CD4-positive, alpha-beta T cell treated with Interleukin-1 beta for 1 hour (primary cell): ENCODE data around the gene CDK19.
"Not testable (repeated sequence)": the region's sequence is repeated elsewhere in the genome, so short reads cannot be mapped to it uniquely, and the experiment has no call there.

Experiments used
- DNase-seq, 2 donors: peaks; one replicate each; pipeline ENCODE4 v3.0.0-alpha.2; 2020 to 2022

CDK19 gene

DNA sequence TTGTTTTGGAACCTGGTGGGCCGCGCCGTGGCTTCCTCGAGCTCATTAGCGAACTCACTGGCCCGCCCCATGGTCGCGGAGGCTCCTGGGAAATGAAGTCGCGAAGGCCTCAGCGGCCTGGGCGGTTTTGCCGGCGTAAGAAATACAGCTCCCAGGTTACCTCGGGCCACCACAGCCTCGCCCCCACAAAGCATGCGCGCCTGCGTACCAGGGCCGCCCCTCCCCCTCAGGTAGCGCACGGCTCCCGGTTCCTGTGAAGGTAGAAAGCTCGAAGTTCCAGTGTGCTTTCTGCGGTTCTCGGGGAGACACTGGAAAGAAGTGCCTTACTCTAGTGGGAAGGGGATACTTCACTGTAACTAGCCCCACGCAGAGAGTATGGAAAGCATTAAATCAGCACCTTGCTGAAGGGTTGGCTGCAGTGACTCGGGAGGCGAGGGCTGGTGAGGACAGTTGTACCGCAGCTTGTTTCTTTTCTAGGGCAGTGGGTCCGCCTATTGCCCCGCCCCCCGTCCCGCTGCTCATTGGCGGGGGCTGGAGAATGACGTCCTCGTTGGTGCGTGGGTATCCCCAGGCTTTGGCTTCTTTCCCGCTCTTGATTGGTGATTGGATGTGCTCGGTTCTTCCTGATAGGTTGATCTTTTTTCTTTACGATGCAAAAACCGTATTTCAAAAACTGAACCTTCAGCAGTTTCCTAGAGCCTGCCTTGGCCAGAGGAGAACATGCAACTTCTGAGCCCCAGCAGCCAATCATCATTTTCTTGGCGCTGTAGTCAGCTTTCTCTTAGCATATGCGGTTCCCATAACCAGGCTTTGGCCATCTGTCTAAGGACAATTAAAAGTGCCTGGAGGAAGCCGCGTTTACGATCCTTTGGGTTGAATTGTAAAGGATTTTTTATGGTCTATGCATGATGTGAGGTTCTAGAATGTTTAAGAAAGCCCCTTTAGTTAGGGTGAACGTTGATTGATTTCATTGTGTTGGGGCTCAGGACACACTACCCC, at the start of gene CDK19:
CDK19 (minus strand) TSS at position 59 of the 999 bp plus-strand sequence. CDS start 333 bp downstream, outside the sequence.
- peak; percentile 99 for DNase-seq

DNA sequence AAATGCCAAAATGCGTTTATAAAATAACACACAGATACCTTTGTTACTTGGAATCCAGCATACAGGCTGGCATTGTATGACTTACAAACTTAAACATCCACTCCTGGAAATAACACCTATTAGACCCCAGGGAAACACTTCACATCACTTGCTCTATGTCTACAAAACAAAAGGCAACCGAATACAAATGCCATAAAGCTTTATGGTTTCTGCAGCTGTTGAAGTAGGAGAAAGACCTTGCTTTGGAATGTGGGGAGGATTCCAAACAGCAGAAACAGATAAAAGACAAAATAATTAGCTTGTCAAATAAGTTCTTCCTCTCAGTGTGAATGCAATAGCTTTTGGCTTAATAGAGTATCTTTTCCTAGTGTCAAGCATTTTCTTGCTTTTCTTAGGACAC, 49.6 kb upstream of the CDK19 start:
- DNase-seq: no peak

DNA sequence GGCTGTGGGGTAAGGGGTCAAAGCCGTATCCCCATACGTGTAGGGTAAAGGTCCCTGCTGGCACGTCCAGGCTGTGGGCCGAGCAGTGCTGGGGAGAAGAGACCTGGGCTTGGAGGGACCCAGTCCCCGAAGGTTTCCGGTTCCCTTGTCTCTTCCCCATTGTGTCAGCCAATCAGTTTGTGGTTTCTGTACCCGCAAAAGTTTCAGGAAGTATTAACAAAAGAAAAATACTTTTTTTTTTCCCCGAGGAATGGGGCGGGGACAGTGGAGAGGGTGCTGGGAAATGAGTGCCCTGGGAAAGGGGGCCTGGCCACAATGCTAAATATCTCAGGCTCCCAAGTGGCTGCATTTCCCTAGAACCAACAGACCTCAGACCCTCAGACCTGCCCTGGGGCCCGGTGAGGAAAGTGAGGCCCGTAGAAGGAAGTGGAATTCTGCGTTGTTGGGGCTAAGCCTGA, 44.1 kb upstream of the CDK19 start:
- peak in 1 of 2 donors; percentile 25 for DNase-seq

DNA sequence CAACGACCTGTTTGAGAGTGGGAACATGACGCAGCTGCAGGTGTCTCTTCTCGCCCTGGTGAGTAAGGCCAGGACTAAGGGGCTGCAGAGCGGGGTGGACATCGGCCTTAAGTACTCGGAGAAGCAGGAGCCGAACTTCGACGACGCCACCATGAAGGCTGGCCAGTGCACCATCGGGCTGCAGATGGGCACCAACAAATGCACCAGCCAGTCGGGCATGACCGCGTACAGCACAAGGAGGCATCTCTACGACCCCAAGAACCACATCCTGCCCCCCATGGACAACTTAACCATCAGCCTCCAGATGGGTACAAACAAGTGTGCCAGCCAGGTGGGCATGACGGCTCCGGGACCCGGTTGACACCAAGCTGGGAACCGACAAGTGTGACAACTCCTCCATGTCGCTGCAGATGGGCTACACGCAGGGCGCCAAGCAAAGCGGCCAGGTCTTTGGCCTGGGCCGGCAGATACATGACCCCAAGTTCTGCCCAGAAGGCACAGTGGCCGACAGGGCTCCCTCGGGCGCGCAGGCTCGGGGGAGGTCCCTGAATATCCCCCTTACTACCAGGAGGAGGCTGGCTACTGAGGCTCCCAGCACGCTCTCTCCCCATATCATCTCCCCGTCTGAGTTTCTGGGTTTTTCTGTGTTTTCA, 43.4 kb upstream of the CDK19 start:
- DNase-seq: no peak

DNA sequence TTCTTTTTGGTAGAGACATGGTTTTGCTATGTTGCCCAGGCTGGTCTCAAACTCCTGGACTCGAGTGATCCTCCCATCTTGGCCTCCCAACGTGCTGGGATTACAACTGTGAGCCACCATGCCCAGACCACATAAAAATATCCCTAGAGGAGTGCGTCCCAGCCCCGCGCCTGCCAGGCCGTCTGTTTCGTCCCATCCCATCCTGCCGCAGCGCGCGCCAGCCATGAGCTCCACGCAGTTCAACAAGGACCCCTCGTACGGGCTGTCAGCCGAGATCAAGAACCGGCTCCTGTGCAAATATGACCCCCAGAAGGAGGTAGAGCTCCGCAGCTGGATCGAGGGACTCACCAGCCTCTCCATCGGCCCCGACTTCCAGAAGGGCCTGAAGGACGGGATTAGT, 42.7 kb upstream of the CDK19 start:
- DNase-seq: no peak

DNA sequence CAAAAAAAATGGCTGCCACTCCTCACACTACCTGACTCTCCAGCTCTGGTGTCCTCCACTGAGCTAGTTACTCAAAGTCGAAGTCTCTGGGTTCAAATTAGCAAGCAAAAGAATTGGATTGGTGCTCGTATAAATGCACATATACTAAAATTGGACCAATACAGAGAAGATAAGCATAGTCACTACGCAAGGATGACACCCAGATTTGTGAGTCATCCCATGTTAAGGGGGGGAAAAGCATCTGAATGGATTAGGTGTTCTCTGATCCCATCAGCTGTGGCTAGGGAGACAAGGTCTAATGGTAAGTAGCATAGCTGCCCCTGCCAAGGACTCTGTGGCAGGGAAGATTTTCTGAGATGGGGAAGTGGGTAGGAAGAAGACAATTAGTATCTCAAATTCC, 41.0 kb upstream of the CDK19 start:
- DNase-seq: no peak

DNA sequence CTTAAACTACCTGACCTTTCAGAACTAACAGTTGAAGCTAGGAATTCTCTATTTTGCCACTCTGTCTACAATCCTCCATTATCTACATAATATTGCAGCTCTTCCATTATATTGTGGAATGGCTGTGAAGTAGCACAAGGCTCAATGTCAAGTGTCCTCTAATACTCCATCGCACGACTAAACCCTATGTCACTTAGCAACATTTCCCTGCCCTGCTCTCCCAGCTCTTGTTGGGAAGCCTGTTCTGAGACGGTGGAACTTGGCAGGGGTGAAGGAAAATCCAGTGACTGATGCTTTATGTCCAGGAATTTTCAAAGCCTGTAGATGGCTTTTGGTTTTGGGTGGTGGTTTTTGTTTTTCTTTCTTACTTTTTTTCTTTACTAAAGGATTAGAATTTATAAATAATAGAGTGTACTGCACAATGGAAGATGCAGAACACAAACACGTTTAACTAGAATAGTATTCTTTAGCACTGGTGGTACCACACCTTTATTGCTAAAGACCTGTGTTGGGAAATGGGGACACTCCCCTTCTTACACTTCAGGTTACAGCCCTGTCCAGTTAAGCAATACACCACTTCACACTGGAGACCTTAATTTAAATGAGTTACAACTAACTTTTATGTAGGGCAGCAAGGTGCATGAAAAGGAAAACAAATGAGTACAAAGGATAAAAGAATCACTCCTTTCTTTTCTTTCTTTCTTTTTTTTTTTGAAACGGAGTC, 38.6 kb upstream of the CDK19 start:
- no peak for DNase-seq

DNA sequence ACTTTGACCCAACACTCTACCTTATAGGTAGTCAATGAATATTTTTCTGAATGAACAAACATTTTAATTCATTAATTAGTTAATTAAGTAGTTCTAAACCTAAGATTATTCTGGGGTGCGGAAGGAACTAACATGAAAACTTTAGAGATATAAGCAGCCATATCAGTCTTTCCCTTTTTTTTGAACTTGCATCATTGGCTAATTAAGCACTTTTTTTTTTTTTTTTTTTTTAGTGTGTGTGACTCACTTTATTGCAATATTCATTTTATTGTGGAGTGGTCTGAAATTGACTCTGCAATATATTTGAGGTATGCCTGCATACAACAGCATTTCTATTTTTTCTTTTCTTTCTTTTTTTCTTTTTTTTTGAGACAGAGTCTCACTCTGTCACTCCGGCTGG, 37.5 kb upstream of the CDK19 start:
- DNase-seq: no peak

DNA sequence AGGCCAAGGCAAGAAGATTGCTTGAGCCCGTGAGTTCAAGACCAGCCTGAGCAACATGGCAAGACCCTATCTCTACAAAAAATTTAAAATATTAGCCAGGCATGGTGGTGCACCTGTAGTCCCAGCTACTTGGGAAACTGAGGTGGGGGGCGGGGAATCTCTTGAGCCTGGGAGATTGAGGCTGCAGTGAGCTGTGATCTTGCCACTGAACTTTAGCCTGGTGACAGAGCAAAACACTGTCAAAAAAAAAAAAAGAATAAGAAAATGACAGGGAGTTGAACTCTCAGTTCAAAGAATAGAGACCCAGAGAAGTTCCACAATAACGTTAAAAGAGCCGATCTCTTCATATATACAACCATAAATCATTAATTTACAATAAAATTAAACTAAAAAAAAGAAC, 34.5 kb upstream of the CDK19 start:
- no peak for DNase-seq

DNA sequence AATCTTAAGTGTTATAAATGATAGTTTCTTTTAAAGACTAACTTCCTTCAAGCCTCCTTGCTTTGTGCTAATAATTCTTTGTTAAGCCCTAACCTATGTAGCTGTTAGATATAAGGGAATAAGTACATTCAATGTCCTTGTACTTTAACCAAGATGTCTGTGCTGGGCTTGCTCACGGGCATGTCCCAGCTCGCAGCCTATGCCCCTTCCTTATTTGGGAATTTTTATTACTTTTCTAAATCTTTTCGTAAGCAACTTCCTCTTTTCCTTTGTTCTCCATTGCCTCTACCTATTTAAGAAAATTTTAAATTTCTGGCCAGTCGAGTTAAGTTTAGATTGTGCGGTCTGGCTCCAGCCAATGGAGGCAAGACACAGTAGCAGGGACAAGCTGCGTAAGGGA, 26.0 kb upstream of the CDK19 start:
- no peak for DNase-seq

DNA sequence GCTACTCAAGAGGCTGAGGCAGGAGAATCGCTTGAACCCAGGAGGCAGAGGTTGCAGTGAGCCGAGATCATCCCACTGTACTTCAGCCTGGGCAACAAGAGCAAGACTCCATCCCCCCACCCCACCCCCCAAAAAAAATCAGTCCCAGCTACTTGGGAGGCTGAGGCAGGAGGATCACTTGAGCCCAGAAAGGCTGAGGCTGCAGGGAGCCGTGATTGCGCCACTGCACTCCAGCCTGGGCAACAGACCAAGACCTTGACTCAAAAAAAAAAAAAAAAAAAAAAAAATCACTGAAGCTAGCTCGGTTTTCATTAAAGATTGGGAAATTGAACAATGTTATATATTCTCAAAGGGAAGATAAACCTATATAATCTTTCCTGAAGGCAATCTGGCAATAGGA, 20.5 kb upstream of the CDK19 start:
- not testable (repeated sequence) for DNase-seq

DNA sequence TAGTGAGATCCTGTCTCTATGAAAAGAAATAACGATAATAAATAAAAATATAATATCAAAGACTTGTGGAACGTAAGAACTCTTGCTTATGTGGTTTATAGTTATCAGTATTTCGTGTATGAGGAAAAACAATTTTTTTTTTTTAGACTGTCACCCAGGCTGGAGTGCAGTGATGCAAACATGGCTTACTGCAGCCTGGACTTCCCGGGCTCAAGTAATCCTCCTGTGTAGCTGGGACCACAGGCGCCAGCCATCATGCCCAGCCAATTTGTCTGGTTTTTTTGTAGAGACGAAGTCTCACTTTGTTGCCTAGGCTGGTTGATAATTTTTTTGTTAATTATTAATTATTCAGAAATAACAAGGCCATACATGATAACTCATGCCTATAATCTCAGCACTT, 18.6 kb upstream of the CDK19 start:
- no peak for DNase-seq

DNA sequence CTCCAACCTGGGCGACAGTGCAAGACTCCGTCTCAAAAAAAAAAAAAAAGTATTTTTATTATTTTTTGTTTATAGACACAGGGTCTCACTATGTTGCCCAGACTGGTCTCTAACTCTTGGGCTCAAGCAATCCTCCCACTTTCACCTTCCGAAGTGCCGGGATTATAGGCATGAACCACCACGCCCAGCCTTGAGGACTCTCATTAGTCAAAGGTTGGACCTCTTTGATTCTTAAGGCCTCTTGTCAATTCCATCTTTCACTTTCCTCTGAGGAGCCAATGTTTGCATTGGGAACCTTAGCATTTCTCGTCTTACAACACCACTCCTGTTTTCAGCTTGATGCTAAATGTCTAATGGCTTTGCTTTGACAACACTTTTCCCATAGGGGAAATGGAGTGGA, 16.1 kb upstream of the CDK19 start:
- DNase-seq: no peak

DNA sequence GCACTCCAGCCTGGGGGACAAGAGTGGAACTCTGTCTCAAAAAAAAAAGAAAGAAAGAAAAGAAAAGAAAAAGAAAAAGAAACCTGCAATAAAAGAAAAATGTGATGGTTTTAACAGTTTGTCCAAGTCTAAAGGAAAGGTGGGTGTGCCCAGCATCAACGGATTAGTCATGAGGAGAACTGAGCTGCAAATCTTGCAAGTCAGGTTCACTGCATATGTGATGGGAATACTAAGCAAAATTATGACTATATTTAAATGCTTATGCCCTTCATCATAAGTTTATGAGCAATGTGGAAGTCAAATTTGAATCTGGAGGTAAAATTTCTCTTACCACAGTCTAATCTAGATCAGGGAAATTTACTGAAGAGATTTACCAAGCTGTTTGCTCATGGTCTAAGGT, 13.1 kb upstream of the CDK19 start:
- no peak for DNase-seq

DNA sequence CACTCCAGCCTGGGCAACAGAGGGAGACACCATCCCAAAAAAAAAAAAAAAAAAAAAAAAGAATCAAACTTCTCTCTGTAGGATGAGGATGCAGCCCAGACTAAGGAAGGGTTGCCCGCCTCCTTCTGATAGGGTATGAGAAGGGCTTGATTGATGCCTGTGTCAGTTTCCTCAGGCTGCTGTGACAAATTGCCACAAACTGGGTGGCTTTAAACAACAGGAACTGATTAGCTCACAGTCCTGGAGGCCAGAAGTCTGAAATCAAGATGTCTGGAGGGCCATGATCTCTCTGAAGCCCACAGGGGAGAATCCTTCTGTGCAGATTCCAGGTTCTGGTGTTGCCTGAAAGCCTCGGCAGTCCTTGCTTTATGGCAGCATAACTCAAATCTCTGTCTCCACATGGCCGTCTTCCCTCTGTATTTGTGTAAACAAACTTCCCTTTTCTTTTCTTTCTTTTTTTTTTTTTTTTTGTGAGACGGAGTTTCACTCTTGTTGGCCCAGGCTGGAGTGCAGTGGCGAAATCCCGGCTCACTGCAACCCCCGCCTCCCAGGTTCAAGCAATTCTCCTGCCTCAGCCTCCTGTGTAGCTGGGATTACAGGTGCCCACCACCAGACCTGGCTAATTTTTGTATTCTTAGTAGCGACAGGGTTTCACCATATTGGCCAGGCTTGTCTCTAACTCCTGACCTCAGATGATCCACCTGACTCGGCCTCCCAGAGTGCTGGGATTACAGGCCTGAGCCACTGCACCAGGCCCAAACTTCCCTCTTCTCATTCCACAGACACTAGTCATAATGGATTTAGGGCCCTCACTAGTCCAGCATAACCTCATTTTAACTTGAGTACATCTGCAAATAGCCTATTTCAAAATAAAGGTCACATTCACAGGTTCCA, 11.2 kb upstream of the CDK19 start:
- DNase-seq: peak in 1 of 2 donors; percentile 29

DNA sequence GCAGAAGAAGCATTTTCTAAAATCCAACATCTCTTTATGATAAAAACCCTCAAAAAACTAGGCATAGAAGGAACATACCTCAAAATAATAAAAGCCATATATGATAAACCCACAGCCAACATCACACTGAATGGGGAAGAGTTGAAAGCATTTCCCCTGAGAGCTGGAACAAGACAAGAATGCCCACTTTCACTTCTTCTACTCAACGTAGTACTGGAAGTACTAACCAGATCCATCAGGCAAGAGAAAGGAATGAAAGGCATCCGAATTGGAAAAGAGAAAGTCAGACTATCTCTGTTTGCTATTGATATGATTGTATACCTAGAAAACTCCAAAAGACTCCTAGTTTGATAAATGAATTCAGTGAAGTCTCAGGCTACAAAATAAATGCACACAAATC, 7.9 kb upstream of the CDK19 start:
- no peak for DNase-seq

DNA sequence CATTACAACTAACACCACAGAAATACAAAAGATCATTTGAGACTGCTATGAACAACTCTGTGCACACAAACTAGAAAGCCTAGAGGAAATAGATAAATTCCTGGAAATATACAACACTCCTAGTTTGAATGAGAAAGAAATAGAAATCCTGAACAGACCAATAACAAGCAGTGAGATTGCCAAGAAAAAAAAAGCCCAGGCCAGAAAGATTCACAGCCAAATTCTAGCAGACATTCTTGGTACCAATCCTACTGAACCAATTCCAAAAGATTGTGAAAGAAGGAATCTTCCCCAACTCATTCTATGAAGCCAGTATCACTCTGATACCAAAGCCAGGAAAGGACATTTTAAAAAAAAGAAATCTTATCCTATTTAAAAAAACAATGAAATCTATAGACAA, 7.0 kb upstream of the CDK19 start:
- DNase-seq: no peak

DNA sequence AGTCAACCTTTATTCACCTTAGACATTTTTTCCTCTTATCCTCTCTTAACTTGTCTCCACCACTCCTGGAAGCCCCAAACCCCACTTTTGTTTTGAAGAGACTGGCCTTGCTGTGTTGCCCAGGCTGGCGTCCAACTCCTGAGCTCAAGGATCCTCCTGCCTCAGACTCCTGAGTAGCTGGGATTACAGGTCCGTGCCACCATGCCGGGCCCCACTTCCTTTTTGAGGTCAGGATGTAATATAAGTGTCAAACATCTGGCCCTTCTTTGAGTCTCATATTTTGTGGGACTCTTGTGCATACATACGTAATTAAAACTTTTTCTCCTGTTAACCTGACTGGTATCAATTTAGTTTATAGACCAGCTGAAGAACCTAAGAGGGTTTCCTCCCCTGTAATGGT, 1.4 kb upstream of the CDK19 start:
- DNase-seq: no peak

DNA sequence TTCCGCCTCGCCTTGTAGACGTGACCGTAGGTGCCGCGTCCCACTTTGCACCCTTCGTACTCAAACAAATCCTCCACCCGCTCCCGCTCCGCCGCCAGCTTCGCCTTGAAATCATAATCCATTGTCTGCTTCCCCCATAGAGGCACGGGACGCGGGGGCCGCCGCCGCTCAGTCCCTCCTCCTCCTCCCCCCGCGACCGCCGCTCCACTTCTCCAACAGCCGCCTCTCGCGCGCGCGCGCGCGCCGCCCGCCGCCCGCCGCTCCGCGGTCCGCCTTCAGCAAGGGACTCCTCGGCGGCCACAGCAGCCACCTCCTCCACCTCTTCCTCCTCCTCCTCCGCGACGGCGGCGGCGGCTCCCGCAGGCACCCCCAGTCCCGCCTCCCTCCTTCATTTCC, 256 bp downstream of the CDK19 start:
- DNase-seq: no peak

DNA sequence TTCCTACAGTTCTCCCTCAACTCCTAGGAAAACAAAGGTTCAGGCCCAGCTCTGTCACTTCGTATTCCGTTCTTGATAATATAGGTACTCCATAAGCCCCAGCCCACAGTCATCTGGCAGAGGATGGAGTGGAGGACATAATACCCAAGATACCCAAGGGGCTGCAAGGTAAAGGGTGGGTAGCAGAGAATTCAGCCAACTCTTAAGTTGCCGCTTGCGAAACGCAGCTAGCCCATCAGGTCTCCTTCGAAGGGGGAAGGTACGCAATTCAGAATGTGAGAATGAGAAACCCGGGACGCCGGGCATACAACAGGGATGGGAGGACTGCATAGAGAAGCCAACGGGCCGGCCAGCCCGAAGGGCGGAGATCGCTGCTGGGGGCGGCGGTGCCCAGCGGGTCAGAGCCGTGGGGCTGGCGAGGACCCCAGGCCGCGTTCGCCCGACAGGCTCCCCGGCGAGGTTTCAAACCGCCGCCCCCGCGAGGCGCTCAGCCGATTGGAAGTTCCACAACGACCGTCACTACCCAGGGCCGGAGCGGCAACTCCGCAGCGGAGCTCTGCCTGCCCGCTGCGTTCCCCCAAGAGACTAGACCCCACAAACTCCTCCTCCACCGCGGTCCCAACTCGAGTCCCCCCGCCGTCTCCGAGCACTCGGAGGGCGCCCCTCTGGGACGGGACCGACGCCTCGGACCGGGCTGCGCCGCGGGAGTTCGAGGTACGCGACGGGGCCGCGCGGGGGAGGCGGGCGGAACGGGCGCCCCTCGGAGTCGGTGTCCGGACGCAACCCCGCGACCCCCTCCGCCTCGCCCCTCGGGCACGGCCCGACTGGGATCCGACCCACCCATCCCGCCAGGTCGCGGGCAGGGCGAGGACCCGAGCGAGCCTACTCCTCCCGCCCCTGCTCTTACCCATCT, 911 bp downstream of the CDK19 start:
- peak; percentile 49 to 65 for DNase-seq
